CD4-positive, alpha-beta T cell (primary cell): Measurements from ENCODE around the gene ARHGAP18. TPM values are rescaled to one million over a fixed set of nuclear protein-coding genes. Genes with fewer than 3 reads are reported as not detected.

Source experiments
- ATAC-seq: fragments of 200-7000 bp; cut with Tn5 transposase; one replicate; pipeline ENCODE4 v1.10.0; 2022; ENCODE audit warnings: mild to moderate bottlenecking; ENCODE audit not compliant: poor library complexity
- CTCF ChIA-PET: fragments of 350-600 bp; sonication (Branson Sonifier 250); formaldehyde crosslinking; loops from one replicate; lab custom pipeline; 2021; ENCODE audit warnings: antibody characterized with exemption, inconsistent platforms; lab: Charles Lee
- POLR2A ChIA-PET: fragments of 350-600 bp; sonication (Branson Sonifier 250); formaldehyde crosslinking; loops from one replicate; lab custom pipeline; 2021; ENCODE audit warnings: antibody characterized with exemption, inconsistent platforms; lab: Charles Lee
- DNase-seq, 14 experiments: peaks; one replicate each; pipeline ENCODE4 v3.0.0-alpha.2; 2013 to 2020; ENCODE audit warnings: mixed read lengths in 2 of 14
- H3K27ac ChIP-seq, 2 donors: one replicate each; pipeline versions ENCODE4 v1.5.1 to v1.7.0; 2013; ENCODE audit warnings: low read length in 2 of 2, low read depth in 1 of 2, mild to moderate bottlenecking in 1 of 2
- H3K27me3 ChIP-seq, 2 experiments: 1 replicate in 1 of 2; 2 replicates in 1 of 2; pipeline versions ENCODE4 v1.6.1 to v1.7.0; 2013; ENCODE audit warnings: low read length in 2 of 2, control low read depth in 1 of 2, mild to moderate bottlenecking in 1 of 2, moderate library complexity in 1 of 2; ENCODE audit not compliant: insufficient read depth in 2 of 2, control insufficient read depth in 1 of 2
- H3K36me3 ChIP-seq: one replicate; pipeline ENCODE4 v1.6.1; 2013; ENCODE audit warnings: low read length, control low read depth; ENCODE audit not compliant: insufficient read depth
- H3K4me1 ChIP-seq: one replicate; pipeline ENCODE4 v1.6.1; 2013; ENCODE audit warnings: low read length, control low read depth; ENCODE audit not compliant: insufficient read depth
- H3K4me3 ChIP-seq: one replicate; pipeline ENCODE4 v1.5.1; 2013; ENCODE audit warnings: mild to moderate bottlenecking, low read length, moderate library complexity
- H3K9me3 ChIP-seq, 2 experiments: 1 replicate in 1 of 2; 2 replicates in 1 of 2; pipeline versions ENCODE4 v1.6.1 to v1.7.0; 2013; ENCODE audit warnings: low read length in 2 of 2, mild to moderate bottlenecking in 2 of 2, control low read depth in 1 of 2, moderate library complexity in 1 of 2; ENCODE audit not compliant: control insufficient read depth in 1 of 2, insufficient read depth in 1 of 2
- H3K27ac Mint-ChIP-seq: one replicate; pipeline ENCODE4 v1.8.0; 2020; ENCODE audit warnings: mixed read lengths
- H3K27me3 Mint-ChIP-seq: one replicate; pipeline ENCODE4 v1.8.0; 2021; ENCODE audit warnings: mixed read lengths
- H3K36me3 Mint-ChIP-seq: one replicate; pipeline ENCODE4 v1.8.0; 2021; ENCODE audit warnings: low read depth, mixed read lengths
- H3K4me1 Mint-ChIP-seq: one replicate; pipeline ENCODE4 v1.8.0; 2021; ENCODE audit warnings: low read depth, mixed read lengths
- H3K4me3 Mint-ChIP-seq: one replicate; pipeline ENCODE4 v1.8.0; 2020; ENCODE audit warnings: mild to moderate bottlenecking, mixed read lengths
- H3K9me3 Mint-ChIP-seq: one replicate; pipeline ENCODE4 v1.8.0; 2020; ENCODE audit warnings: mixed read lengths
- CTCF ChIP-seq: fragments of 200-600 bp; IDR thresholded peaks from one replicate; pipeline ENCODE4 v1.8.0; 2022; ENCODE audit warnings: antibody characterized with exemption, mild to moderate bottlenecking
- intact Hi-C, 2 experiments: fragments of 100-400 bp; cut with DNase I in 1 of 2; cut with micrococcal nuclease in 1 of 2; formaldehyde crosslinking; loops; one replicate each; pipeline versions ENCODE4 v1.15.1 to v1.9.0; 2023 to 2025; cut with DNase I, micrococcal nuclease
- total RNA-seq, 174 experiments: library from RNA in 2 of 174; stranded (reverse) in 2 of 174; gene quantifications; one replicate each; pipeline ENCODE4 v1.2.3 and lab custom pipeline; 2021 to 2026

Gene ARHGAP18
- total RNA-seq, 2 experiments from 2014 or later, result 0.71 to 1.3 TPM

DNA sequence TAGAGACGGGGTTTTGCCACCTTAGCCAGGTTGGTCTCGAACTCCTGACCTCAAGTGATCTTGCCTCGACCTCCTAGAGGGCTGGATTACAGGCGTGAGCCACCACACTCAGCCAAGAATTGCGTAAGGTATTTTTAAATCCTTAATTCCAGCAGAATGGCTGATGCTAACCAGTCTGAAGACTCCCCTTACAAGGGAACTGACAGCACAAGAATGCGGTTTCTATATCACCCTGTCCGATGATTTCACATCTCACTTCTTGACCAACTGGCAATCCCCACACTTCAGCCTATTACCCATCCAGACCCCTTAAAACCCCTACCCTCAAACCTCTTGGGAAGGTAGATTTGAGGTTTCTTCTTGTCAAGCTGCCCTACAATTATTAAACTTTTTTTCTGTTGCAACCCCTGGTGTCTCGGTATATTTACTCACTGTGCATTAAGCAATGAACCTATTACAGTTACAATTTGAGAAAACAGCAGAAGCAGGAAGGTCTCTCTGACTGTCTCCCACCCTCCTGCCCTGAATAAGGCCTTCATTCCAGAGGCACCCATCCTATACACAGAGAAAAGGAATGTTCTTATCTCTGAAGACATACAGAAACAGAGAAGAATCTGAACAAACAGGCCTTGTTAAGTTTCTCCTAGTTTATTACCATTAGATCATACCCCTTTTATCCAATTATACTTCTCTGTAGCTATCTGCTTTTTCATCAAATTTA, 164.9 kb downstream of the ARHGAP18 start:
- Mint-ChIP-seq H3K36me3 (no peaks in the 10 kb centered on the region), H3K27ac (no peak overlapping the region), H3K4me3 (no peak overlapping the region), H3K27me3 (no peaks in the 10 kb centered on the region), H3K9me3 (no peaks in the 10 kb centered on the region), H3K4me1 (no peaks in the 10 kb centered on the region)
- H3K4me3 ChIP-seq, result no peak overlapping the region
- no peaks in the 10 kb centered on the region for H3K27me3 ChIP-seq
- DNase-seq, result no peak
- ChIA-PET POLR2A (no interaction called here), CTCF (no interaction called here)
- H3K4me1 ChIP-seq, result no peaks in the 10 kb centered on the region
- no peaks in the 10 kb centered on the region for H3K36me3 ChIP-seq
- TF ChIP-seq CTCF, result no peak
- no peak overlapping the region for H3K27ac ChIP-seq
- no peak for ATAC-seq
- intact Hi-C loops, result no loop called here
- H3K9me3 ChIP-seq, result no peaks in the 10 kb centered on the region

DNA sequence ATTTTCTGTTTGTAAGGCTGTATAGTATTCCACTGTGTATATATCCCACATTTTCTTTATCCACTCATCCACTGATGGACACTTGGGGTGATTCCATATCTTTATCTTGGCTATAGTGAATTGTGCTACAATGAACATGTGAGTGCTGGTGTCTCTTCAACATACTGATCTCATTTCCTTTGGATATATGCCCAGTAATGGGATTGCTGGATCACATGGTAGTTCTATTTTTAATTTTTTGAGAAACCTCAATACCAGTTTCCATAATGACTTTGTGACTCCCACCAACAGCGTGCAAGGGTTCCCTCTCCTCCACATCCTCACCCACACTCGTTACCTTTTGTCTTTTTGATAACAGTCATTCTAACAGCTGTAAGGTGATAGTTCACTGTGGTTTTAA, 166.0 kb downstream of the ARHGAP18 start:
- Mint-ChIP-seq H3K4me1 (no peaks in the 10 kb centered on the region), H3K27me3 (no peaks in the 10 kb centered on the region), H3K9me3 (no peaks in the 10 kb centered on the region), H3K27ac (no peak overlapping the region), H3K4me3 (no peak overlapping the region), H3K36me3 (no peaks in the 10 kb centered on the region)
- Histone ChIP-seq H3K27ac (no peak overlapping the region), H3K4me1 (no peaks in the 10 kb centered on the region), H3K9me3 (no peaks in the 10 kb centered on the region), H3K27me3 (no peaks in the 10 kb centered on the region), H3K4me3 (no peak overlapping the region), H3K36me3 (no peaks in the 10 kb centered on the region)
- ChIA-PET POLR2A (no interaction called here), CTCF (no interaction called here)
- intact Hi-C loops, result no loop called here
- DNase-seq, result no peak
- no peak for ATAC-seq
- TF ChIP-seq CTCF, result no peak

GRCh38 chr6:129542705-129543104, 167.3 kb downstream of the ARHGAP18 start:
- Histone ChIP-seq H3K4me1 (no peaks in the 10 kb centered on the region), H3K9me3 (no peaks in the 10 kb centered on the region), H3K4me3 (no peak overlapping the region), H3K36me3 (no peaks in the 10 kb centered on the region), H3K27ac (no peak overlapping the region), H3K27me3 (no peaks in the 10 kb centered on the region)
- TF ChIP-seq CTCF, result no peak
- Mint-ChIP-seq H3K9me3 (no peaks in the 10 kb centered on the region), H3K36me3 (no peaks in the 10 kb centered on the region), H3K27ac (no peak overlapping the region), H3K4me1 (no peaks in the 10 kb centered on the region), H3K4me3 (no peak overlapping the region), H3K27me3 (no peaks in the 10 kb centered on the region)
- DNase-seq (no peak), ATAC-seq (no peak)
- intact Hi-C loops, result no loop called here
- ChIA-PET CTCF (no interaction called here), POLR2A (no interaction called here)
